HG02571 (cell line): ENCODE data around the gene DDX5.
"Not testable (repeated sequence)": the region's sequence is repeated elsewhere in the genome, so short reads cannot be mapped to it uniquely, and the experiment has no call there.

Experiments
- ATAC-seq: cut with Tn5 transposase; IDR thresholded peaks from one replicate; pipeline ENCODE4 v1.9.1; 2021; ENCODE audit warnings: mild to moderate bottlenecking, moderate library complexity; ENCODE audit not compliant: unreplicated experiment

Gene DDX5

GRCh38 chr17:64494121-64494520 is 12.0 kb downstream of the DDX5 start:
- ATAC-seq: no peak

DNA sequence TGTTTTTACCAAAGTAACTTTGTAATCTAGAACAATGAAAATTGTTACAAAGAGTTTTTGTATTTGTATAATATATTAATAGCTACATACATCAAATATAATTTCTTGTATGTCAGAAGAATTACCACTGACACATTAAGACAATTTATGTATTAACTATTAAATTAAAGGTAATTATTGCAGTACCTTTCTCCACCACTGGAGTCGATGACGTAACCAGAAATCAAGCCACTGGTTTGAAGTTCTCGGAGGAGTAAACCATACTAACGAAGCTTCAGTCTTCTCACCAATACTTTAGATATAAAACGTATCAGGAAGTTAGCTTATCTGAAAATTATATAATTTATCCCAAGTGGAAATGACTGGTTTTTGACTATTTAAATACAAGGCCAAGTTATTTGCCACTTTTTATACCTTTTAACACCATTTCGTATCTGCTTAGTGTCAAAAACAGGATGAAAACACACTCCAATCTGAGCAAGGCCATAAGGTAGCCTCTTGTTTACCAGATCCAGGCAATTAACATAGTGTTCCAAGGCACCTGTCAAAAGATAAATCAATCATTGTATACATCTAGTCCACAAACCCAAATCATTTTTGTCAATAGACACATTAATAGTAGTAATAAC is 13.5 kb downstream of the DDX5 start:
- ATAC-seq: no peak

DNA sequence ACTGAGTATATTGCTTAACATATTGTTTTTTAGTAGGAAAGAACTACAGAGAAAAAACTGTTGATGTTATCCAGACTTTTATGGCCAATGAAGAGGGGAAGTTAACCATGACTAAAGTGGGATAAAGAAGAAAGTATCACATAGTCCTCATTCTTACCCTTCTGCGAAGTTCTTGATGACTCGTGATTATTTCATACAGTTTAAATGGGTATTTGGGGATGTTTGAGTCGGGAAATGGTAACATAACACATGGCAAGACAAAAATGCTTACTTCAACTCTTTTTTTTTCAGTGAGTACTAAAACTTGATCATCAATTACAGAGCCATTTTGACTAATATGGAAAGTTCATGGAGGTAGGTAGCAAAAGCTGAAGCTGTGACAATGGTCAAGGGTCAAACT is 14.1 kb downstream of the DDX5 start:
- ATAC-seq: no peak

DNA sequence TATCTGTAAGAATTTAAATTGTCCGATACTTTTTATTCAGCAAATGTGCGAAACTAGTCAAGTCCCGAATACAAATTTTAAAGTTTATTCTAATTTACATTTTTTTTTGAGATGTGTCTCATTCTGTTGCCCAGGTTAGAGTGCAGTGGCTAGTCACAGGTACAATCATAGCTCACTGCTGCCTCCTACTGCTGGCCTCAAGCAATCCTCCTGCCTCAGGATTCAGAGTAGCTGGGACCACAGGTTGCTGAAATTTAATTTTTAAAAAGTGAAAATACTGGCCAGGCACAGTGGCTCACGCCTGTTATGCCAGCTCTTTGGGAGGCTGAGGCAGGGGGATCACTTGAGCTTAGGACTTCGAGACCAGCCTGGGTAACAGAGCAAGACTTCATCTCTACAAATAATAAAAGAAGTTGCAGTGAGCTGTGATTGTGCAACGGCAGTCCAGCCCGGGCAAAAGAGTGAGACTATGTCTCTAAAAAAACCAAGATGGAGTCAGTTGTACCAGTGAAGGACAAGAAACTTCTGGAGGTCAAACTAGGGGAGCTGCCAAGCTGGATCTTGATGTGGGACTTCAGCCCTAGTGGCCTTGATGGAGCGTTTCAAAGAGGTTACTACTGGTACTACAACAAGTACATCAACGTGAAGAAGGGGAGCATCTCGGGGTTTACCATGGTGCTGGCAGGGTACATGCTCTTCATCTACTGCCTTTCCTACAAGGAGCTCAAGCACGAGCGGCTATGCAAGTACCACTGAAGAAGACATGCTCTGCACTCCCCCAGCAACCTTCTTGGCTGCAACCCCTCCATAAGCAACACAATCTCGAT is 14.8 kb downstream of the DDX5 start:
- ATAC-seq: no peak

DNA sequence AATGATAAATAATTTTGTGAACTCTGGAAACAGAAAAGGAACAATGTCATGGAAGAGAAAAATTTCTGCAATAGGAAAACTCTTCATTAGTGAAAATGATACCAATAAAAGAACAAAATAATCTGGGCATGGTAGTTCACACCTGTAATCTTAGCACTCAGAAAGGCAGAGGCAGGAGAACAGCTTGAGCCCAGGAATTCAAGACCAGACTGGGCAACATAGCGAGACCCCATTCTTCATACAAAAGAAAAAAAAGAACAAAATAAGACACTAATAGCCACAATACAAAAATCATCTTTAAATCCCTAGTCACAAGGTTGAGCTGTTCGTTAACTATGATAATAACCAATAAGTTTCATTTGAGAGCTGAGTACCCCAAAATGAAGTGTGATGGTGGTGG is 17.8 kb downstream of the DDX5 start:
- ATAC-seq: no peak

DNA sequence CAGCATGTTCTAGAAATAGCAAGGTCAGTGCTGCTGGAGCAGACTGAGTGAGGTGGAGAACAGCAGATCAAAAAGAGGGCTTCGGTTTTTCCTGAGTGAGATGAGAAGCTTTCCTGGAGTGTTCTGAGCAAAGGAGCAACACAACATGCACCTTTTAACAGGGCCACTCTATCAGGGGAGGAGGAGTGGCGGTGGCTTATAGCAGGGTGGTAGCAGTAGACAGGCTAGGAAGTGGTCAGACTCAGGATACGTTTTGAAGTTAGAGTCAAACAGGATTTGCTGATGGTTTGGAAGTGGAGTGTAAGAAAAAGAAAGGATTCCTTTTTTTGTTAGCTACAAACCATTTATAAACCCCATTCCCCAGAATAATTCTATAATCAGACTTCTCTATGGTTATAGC is 21.7 kb downstream of the DDX5 start:
- no peak for ATAC-seq

DNA sequence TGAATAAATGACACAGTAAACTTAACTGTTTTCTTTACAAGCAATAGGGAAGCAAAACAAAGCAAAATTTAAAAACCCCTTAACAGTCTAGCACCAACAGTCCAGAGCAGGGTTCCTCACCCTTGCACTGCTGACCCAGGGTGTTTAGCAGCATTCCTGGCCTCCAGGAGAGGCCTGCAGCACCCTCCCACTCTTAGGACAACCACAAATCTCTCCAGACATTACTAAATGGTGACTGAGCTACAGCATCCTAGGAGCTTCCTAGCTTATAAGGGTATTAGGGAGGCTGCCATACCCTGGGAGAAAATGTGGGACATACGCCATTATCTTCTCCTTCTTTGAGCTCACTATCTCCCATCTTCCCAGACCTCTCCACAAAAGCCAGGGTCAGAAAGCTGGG is 25.1 kb downstream of the DDX5 start:
- ATAC-seq: no peak

GRCh38 chr17:64477849-64478248 is 28.2 kb downstream of the DDX5 start:
- no peak for ATAC-seq

- no peak for ATAC-seq
Measured at GRCh38 chr17:64472564-64472963, 33.5 kb downstream of the DDX5 start.

- ATAC-seq: no peak
Measured at GRCh38 chr17:64471440-64471839, 34.6 kb downstream of the DDX5 start.

- ATAC-seq: no peak
Measured at GRCh38 chr17:64470625-64471024, 35.5 kb downstream of the DDX5 start.

GRCh38 chr17:64466834-64467233 is 39.3 kb downstream of the DDX5 start:
- ATAC-seq: not testable (repeated sequence)

DNA sequence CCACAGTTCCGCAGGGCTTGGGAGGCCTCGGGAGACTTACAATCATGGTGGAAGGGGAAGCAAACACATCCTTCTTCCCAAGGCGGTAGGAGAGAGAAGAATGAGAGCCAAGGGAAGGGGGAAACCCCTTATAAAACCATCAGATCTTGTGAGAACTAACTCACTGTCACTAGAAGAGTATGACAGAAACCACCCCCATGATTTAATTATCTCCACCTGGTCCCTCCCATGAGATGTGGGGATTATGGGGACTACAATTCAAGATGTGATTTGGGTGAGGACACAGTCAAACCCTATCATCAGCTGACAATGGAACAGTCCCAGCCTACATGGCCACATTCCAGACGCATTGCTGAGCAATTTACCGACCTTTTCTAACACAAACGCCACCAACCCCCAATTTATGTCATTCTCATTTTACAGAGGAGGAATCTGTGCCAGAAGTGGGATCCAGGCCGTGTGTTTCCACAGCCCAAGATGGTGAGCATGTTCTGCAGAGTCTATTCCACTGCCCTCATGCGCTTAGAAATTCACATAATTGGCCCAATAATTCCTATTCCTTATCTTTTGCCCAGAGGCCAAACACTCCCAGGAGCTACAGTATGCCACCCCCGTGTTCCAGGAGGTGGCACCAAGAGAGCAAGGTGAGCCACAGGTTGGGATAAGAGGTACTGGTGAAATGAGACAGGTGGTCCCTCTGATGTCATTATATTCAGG is 39.9 kb downstream of the DDX5 start:
- ATAC-seq: no peak

DNA sequence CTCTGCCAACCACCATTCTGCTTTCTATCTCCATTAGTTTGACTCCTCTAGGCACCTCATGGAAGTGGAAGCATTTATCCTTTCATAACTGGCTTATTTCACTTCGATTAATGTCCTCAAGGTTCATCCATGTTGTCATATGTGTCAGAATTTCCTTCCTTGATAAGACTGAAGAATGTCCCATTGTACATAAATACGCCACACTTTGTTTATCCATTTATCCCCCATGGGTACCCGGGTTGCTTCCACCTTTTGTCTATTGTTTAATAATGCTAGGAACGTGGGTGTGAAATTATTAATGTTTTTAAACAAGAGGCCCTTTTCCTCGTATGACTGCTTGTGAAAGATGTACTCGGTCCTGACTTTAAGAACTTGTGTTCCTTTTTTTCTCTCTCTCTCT is 44.3 kb downstream of the DDX5 start:
- ATAC-seq: no peak

GRCh38 chr17:64460955-64461354 is 45.1 kb downstream of the DDX5 start:
- ATAC-seq: no peak

GRCh38 chr17:64459818-64460217 is 46.3 kb downstream of the DDX5 start:
- ATAC-seq: not testable (repeated sequence)

DNA sequence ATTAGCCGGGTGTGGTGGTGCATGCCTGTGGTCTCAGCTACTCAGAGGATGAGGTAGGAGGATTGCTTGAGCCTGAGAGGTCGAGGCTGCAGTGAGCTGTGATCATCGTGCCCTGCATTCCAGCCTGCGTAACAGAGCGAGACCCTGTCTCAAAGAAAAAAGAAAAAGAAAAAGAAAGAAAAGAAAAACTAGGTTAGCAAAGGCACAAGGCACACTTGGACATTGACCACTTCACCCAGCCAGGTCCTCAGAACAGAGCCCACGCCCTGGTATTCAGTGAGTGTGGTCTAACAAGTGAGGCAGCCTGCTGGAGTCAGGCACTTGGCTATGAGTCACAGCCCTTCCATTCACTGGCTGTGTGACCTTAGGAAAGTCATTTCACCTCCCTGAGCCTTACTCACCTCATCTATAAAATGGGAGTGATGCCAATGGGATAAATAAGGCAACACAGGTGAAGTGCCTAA is 46.8 kb downstream of the DDX5 start:
- ATAC-seq: no peak

- no peak for ATAC-seq
Measured at GRCh38 chr17:64458756-64459155, 47.3 kb downstream of the DDX5 start.

- no peak for ATAC-seq
Measured at GRCh38 chr17:64457156-64457555, 48.9 kb downstream of the DDX5 start.

- ATAC-seq: no peak
Measured at GRCh38 chr17:64455993-64456885, 49.9 kb downstream of the DDX5 start.

- ATAC-seq: no peak
Measured at GRCh38 chr17:64449545-64449944, 56.5 kb downstream of the DDX5 start.
